T-helper 9 cell (primary cell): ENCODE results near the gene LRRC51.

Source experiments
- DNase-seq: peaks from one replicate; pipeline ENCODE4 v3.0.0-alpha.2; 2020

LRRC51 gene

GRCh38 chr11:72070491-72070890, 10.2 kb upstream of the LRRC51 start:
- DNase-seq = no peak

- no peak for DNase-seq
Measured at GRCh38 chr11:72072348-72072747, 8.3 kb upstream of the LRRC51 start.

- no peak for DNase-seq
Measured at GRCh38 chr11:72075109-72075508, 5.5 kb upstream of the LRRC51 start.

- DNase-seq = no peak
Measured at GRCh38 chr11:72075756-72076155, 4.9 kb upstream of the LRRC51 start.

GRCh38 chr11:72078477-72078876, 2.2 kb upstream of the LRRC51 start:
- DNase-seq = no peak

GRCh38 chr11:72079819-72080325, 778 bp upstream of the LRRC51 start:
- DNase-seq = peak; percentile 27

- DNase-seq = no peak
Measured at GRCh38 chr11:72081184-72081644, 564 bp downstream of the LRRC51 start.

- DNase-seq = no peak
Measured at GRCh38 chr11:72081821-72082453, 1.3 kb downstream of the LRRC51 start.

- DNase-seq = no peak
Measured at GRCh38 chr11:72083414-72083813, 2.8 kb downstream of the LRRC51 start.

GRCh38 chr11:72084076-72084475, 3.4 kb downstream of the LRRC51 start:
- DNase-seq = no peak

GRCh38 chr11:72084965-72085364, 4.3 kb downstream of the LRRC51 start:
- DNase-seq = no peak

- no peak for DNase-seq
Measured at GRCh38 chr11:72085621-72086351, 5.1 kb downstream of the LRRC51 start.

- no peak for DNase-seq
Measured at GRCh38 chr11:72088076-72088808, 7.6 kb downstream of the LRRC51 start.

GRCh38 chr11:72091292-72091691, 10.6 kb downstream of the LRRC51 start:
- DNase-seq = peak; percentile 56

GRCh38 chr11:72098741-72099140, 18.1 kb downstream of the LRRC51 start:
- no peak for DNase-seq

- no peak for DNase-seq
Measured at GRCh38 chr11:72100009-72100408, 19.4 kb downstream of the LRRC51 start.

GRCh38 chr11:72100462-72100861, 19.8 kb downstream of the LRRC51 start:
- no peak for DNase-seq

GRCh38 chr11:72102162-72102561, 21.5 kb downstream of the LRRC51 start:
- DNase-seq = no peak

GRCh38 chr11:72102631-72102945, 21.9 kb downstream of the LRRC51 start:
- DNase-seq = no peak

GRCh38 chr11:72102946-72103753, 22.5 kb downstream of the LRRC51 start, which contains the start of gene LAMTOR1:
LAMTOR1 (minus strand) TSS chr11:72103297; CDS start chr11:72103224, 73 bp downstream.
- DNase-seq = peak; percentile 95

GRCh38 chr11:72103754-72104167, 23.1 kb downstream of the LRRC51 start:
- peak; percentile 8 for DNase-seq

GRCh38 chr11:72105888-72106287, 25.2 kb downstream of the LRRC51 start, which contains the start of gene TOMT:
TOMT (plus strand) TSS chr11:72105924; CDS start chr11:72105952, 28 bp downstream.
- no peak for DNase-seq
